Eye (tissue), 1 donor: ENCODE measurements around the gene GRIA4.

Experiments
- DNase-seq: peaks from one replicate; pipeline ENCODE4 v3.0.0-alpha.2; 2015

The GRIA4 gene

GRCh38 chr11:106014035-106014434 lies 404.2 kb downstream of the GRIA4 start:
- DNase-seq = no peak

- DNase-seq = peak; percentile 94
Observed at GRCh38 chr11:106014620-106015019, 404.7 kb downstream of the GRIA4 start.

- peak; percentile 42 for DNase-seq
Observed at GRCh38 chr11:106015066-106015465, 405.2 kb downstream of the GRIA4 start.

- no peak for DNase-seq
Observed at GRCh38 chr11:106017093-106017492, 407.2 kb downstream of the GRIA4 start.

- DNase-seq = peak; percentile 40
Observed at GRCh38 chr11:106021181-106021966, 411.5 kb downstream of the GRIA4 start.

GRCh38 chr11:106021967-106022794 lies 412.3 kb downstream of the GRIA4 start, which contains the start of gene MSANTD4:
TSS of gene MSANTD4 (minus strand) at chr11:106022240. CDS start at chr11:106010917, 11,323 bp downstream.
- DNase-seq = peak; percentile 100

- no peak for DNase-seq
Observed at GRCh38 chr11:106022795-106023275, 413.0 kb downstream of the GRIA4 start.

- DNase-seq = no peak
Observed at GRCh38 chr11:106030609-106031008, 420.7 kb downstream of the GRIA4 start.

GRCh38 chr11:106031202-106031810 lies 421.4 kb downstream of the GRIA4 start:
- no peak for DNase-seq
